ENCODE data around the gene TTC36. TPM values are rescaled to one million over a fixed set of nuclear protein-coding genes. Genes with fewer than 3 reads are reported as not detected.
A peak's percentile ranks its signal among the peaks of the same experiment; 100 is the strongest.

TTC36 gene
- total and polyA plus RNA-seq, 2 experiments from 2014 or later: 0.40 to 1.0 TPM

GRCh38 chr11:118572981-118573550 lies 45.8 kb downstream of the TTC36 start:
- H3K4me1 ChIP-seq (ENCODE audit: insufficient read depth): peaks cover 6% of the 10 kb centered on the region
- Mint-ChIP-seq H3K27ac (peak overlapping the region; percentile 39), H3K4me3 (peak overlapping the region; percentile 91), H3K27me3 (ENCODE audit: insufficient read depth, low read depth, poor library complexity) (peaks cover 4% of the 10 kb centered on the region), H3K4me1 (peaks cover 7% of the 10 kb centered on the region; the same call in 2 of the 3 replicates), H3K9me3 (no peaks in the 10 kb centered on the region), H3K36me3 (ENCODE audit: low read depth) (no peaks in the 10 kb centered on the region)
- H3K27ac ChIP-seq (ENCODE audit: low read depth): peak overlapping the region; percentile 93
- H3K36me3 ChIP-seq (ENCODE audit: insufficient read depth): no peaks in the 10 kb centered on the region
- H3K9me2 ChIP-seq (ENCODE audit: insufficient read depth): no peaks in the 10 kb centered on the region
- H3K79me2 ChIP-seq (replicated peaks; ENCODE audit: insufficient read depth): peaks cover 57% of the 10 kb centered on the region
- H3K4me2 ChIP-seq: peak overlapping the region; percentile 99
- no peaks in the 10 kb centered on the region for H3K27me3 ChIP-seq (ENCODE audit: insufficient read depth)
- ATAC-seq (peak; percentile 9; the same call in 1 of the 3 replicates), DNase-seq (ENCODE audit: low spot score) (peak; percentile 12)
- peak overlapping the region; percentile 81; the same call in 1 of the 2 replicates for H2AFZ ChIP-seq
- no peak for TF ChIP-seq REST (IDR thresholded peaks at IDR 0.05; ENCODE audit: unreplicated experiment)
- TF ChIP-seq, protein P1, sequence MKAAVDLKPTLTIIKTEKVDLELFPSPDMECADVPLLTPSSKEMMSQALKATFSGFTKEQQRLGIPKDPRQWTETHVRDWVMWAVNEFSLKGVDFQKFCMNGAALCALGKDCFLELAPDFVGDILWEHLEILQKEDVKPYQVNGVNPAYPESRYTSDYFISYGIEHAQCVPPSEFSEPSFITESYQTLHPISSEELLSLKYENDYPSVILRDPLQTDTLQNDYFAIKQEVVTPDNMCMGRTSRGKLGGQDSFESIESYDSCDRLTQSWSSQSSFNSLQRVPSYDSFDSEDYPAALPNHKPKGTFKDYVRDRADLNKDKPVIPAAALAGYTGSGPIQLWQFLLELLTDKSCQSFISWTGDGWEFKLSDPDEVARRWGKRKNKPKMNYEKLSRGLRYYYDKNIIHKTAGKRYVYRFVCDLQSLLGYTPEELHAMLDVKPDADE (IDR thresholded peaks at IDR 0.05): no peak
- no peak for TF ChIP-seq ZNF462 (CRISPR knock-in tag; IDR thresholded peaks at IDR 0.05)
- no peak for TF ChIP-seq CREB1 (CRISPR knock-in tag; IDR thresholded peaks at IDR 0.05; ENCODE audit: low read depth)
- no peak for TF ChIP-seq EZH2phosphoT487 (IDR thresholded peaks at IDR 0.05; ENCODE audit: unreplicated experiment)
- TF ChIP-seq, protein P2, sequence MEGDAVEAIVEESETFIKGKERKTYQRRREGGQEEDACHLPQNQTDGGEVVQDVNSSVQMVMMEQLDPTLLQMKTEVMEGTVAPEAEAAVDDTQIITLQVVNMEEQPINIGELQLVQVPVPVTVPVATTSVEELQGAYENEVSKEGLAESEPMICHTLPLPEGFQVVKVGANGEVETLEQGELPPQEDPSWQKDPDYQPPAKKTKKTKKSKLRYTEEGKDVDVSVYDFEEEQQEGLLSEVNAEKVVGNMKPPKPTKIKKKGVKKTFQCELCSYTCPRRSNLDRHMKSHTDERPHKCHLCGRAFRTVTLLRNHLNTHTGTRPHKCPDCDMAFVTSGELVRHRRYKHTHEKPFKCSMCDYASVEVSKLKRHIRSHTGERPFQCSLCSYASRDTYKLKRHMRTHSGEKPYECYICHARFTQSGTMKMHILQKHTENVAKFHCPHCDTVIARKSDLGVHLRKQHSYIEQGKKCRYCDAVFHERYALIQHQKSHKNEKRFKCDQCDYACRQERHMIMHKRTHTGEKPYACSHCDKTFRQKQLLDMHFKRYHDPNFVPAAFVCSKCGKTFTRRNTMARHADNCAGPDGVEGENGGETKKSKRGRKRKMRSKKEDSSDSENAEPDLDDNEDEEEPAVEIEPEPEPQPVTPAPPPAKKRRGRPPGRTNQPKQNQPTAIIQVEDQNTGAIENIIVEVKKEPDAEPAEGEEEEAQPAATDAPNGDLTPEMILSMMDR (conservative IDR thresholded peaks at IDR 0.05; ENCODE audit: low read depth in 2 of 2): no peak
- no peak for TF ChIP-seq ZNF114 (CRISPR knock-in tag; IDR thresholded peaks at IDR 0.05)
- TF ChIP-seq EZH2 (IDR thresholded peaks at IDR 0.05; ENCODE audit: low read depth, unreplicated experiment): no peak
- no peak for TF ChIP-seq POLR2AphosphoS5 (IDR thresholded peaks at IDR 0.05; ENCODE audit: low read depth)
- TF ChIP-seq NANOG (IDR thresholded peaks at IDR 0.05; ENCODE audit: borderline replicate concordance): no peak
- TF ChIP-seq JUNB (IDR thresholded peaks at IDR 0.05; ENCODE audit: unreplicated experiment): no peak
- no peak for TF ChIP-seq STAT1 (IDR thresholded peaks at IDR 0.05; ENCODE audit: unreplicated experiment)
- TF ChIP-seq ZNF331 (CRISPR knock-in tag; IDR thresholded peaks at IDR 0.05; ENCODE audit: low read depth): no peak
- H4K20me1 ChIP-seq (replicated peaks; ENCODE audit: insufficient read depth): peaks cover 41% of the 10 kb centered on the region
- peak overlapping the region; percentile 98 for H3K4me3 ChIP-seq
- peaks cover 2% of the 10 kb centered on the region; the same call in 1 of the 2 replicates for H3F3A ChIP-seq (replicated peaks; ENCODE audit: low read depth)

Measured in GM23338 (cell line).